OCI-LY1 (cell line): ENCODE results near the gene FBXO10.

Experiments used
- H2AFZ ChIP-seq: fragments of 200-600 bp; sonication (generic), shearing (Covaris generic); 2 replicates; pipeline ENCODE4 v1.6.0; 2014; ENCODE audit warnings: antibody characterized with exemption, mild to moderate bottlenecking, low read length
- H3F3A ChIP-seq: fragments of 200-600 bp; sonication (generic), shearing (Covaris generic); 2 replicates; pipeline ENCODE4 v1.6.0; 2014; ENCODE audit warnings: mild to moderate bottlenecking, antibody characterized with exemption, low read length, moderate library complexity; ENCODE audit not compliant: insufficient read depth
- H3K27ac ChIP-seq: fragments of 200-600 bp; sonication (generic); 2 replicates; pipeline ENCODE4 v1.5.1; 2014; ENCODE audit warnings: low read length, mixed run types, mild to moderate bottlenecking, low read depth; ENCODE audit not compliant: poor library complexity, severe bottlenecking
- H3K27me3 ChIP-seq: fragments of 200-600 bp; sonication (generic); 2 replicates; pipeline ENCODE4 v1.6.0; 2014; ENCODE audit warnings: antibody characterized with exemption, mild to moderate bottlenecking, low read length, moderate library complexity; ENCODE audit not compliant: insufficient read depth
- H3K36me3 ChIP-seq: fragments of 200-600 bp; sonication (generic); 2 replicates; pipeline ENCODE4 v1.6.1; 2014; ENCODE audit warnings: mild to moderate bottlenecking, antibody characterized with exemption, low read length, moderate library complexity, mixed read lengths; ENCODE audit not compliant: insufficient read depth
- H3K4me1 ChIP-seq: fragments of 200-600 bp; sonication (generic); 2 replicates; pipeline ENCODE4 v1.5.1; 2014; ENCODE audit warnings: mild to moderate bottlenecking, low read length, moderate library complexity; ENCODE audit not compliant: insufficient read depth, severe bottlenecking
- H3K4me2 ChIP-seq: fragments of 200-600 bp; sonication (generic), shearing (Covaris generic); 2 replicates; pipeline ENCODE4 v1.6.1; 2014; ENCODE audit warnings: low read length
- H3K4me3 ChIP-seq: fragments of 200-600 bp; sonication (generic); 2 replicates; pipeline ENCODE4 v1.5.1; 2014; ENCODE audit warnings: low read length, low read depth, mild to moderate bottlenecking, mixed read lengths; ENCODE audit not compliant: poor library complexity, severe bottlenecking
- H3K79me2 ChIP-seq: fragments of 200-600 bp; shearing (Covaris generic); 2 replicates; pipeline ENCODE4 v1.6.1; 2016; ENCODE audit warnings: mixed run types, low read length, mixed read lengths; ENCODE audit not compliant: insufficient read depth
- H3K9ac ChIP-seq: fragments of 200-600 bp; sonication (generic), shearing (Covaris generic); 2 replicates; pipeline ENCODE4 v1.6.1; 2014; ENCODE audit warnings: mild to moderate bottlenecking, low read length, mixed read lengths
- H3K9me2 ChIP-seq: fragments of 200-600 bp; sonication (generic), shearing (Covaris generic); 2 replicates; pipeline ENCODE4 v1.6.1; 2014; ENCODE audit warnings: low read depth, mild to moderate bottlenecking, low read length, mixed read lengths
- H3K9me3 ChIP-seq: fragments of 200-600 bp; shearing (Covaris generic); 2 replicates; pipeline ENCODE4 v1.6.1; 2014; ENCODE audit warnings: low read length, mixed read lengths
- H4K20me1 ChIP-seq: fragments of 200-600 bp; sonication (generic), shearing (Covaris generic); 2 replicates; pipeline ENCODE4 v1.6.0; 2016; ENCODE audit warnings: mild to moderate bottlenecking, low read length; ENCODE audit not compliant: insufficient read depth
- EZH2 ChIP-seq: fragments of 200-600 bp; sonication (generic), shearing (Covaris generic); IDR thresholded peaks from 2 replicates; pipeline ENCODE4 v1.8.0; 2017; ENCODE audit warnings: borderline replicate concordance, mixed run types, mild to moderate bottlenecking, antibody characterized with exemption, low read length, moderate library complexity, mixed read lengths
- TF ChIP-seq, protein P1 (sequence below): fragments of 200-600 bp; sonication (generic), shearing (Covaris generic); IDR thresholded peaks from 2 replicates; pipeline ENCODE4 v1.5.1; 2017; ENCODE audit warnings: mild to moderate bottlenecking, antibody characterized with exemption, low read length, moderate library complexity, mixed read lengths

FBXO10 gene

DNA sequence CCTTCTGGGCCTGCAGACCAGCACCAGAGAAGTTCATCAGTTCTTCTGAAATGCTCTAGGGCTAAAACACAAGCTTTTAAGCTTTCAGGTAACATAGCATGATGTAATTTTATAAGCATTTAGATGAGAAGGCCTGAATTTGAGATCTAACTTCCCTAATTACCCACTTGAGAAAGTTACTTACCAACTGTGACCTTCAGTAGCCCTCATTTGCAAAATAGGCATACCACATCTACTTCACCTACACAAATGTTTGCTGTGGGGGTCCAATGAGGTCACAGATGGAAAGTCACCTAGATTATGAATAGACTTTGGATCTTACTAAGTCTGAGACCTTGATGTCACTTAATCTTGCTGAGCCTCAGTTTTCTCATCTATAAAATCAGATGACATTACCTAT is 36.5 kb downstream of the FBXO10 start:
- TF ChIP-seq, protein P1, sequence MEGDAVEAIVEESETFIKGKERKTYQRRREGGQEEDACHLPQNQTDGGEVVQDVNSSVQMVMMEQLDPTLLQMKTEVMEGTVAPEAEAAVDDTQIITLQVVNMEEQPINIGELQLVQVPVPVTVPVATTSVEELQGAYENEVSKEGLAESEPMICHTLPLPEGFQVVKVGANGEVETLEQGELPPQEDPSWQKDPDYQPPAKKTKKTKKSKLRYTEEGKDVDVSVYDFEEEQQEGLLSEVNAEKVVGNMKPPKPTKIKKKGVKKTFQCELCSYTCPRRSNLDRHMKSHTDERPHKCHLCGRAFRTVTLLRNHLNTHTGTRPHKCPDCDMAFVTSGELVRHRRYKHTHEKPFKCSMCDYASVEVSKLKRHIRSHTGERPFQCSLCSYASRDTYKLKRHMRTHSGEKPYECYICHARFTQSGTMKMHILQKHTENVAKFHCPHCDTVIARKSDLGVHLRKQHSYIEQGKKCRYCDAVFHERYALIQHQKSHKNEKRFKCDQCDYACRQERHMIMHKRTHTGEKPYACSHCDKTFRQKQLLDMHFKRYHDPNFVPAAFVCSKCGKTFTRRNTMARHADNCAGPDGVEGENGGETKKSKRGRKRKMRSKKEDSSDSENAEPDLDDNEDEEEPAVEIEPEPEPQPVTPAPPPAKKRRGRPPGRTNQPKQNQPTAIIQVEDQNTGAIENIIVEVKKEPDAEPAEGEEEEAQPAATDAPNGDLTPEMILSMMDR: no peak
- no peak for TF ChIP-seq EZH2
- Histone ChIP-seq H3K36me3 (peaks cover 57% of the 10 kb centered on the region), H3K27ac (peak overlapping the region; percentile 22), H3K27me3 (no peaks in the 10 kb centered on the region), H3K9me2 (no peaks in the 10 kb centered on the region), H3K9ac (no peak overlapping the region), H3K4me1 (no peaks in the 10 kb centered on the region), H3K4me2 (no peak overlapping the region), H3K79me2 (no peaks in the 10 kb centered on the region), H3K9me3 (no peaks in the 10 kb centered on the region), H3F3A (no peaks in the 10 kb centered on the region), H3K4me3 (no peak overlapping the region), H4K20me1 (no peaks in the 10 kb centered on the region), H2AFZ (no peak overlapping the region)

DNA sequence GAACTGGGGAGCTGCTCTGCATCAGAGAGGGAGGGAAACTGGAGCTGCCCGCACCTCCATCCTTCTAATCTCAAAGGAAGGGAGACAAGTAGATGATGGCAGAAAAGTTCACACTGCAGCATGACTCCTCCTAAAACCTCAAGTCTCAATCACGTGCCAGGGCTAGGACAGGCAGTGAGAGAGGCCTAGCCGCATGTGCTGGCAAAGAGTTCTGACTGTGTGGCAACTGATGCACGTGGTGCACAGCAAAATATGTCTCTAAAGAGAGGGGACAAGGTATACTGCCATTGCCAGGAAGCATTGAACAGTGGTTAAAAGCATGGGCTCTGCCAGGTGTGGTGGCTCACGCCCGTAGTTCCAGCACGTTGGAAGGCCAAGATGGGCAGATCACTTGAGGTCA is 38.1 kb downstream of the FBXO10 start:
- H4K20me1 ChIP-seq: no peaks in the 10 kb centered on the region
- no peaks in the 10 kb centered on the region for H3K79me2 ChIP-seq
- H3K4me2 ChIP-seq: no peak overlapping the region
- TF ChIP-seq, protein P1: no peak
- TF ChIP-seq EZH2: no peak
- H3K4me1 ChIP-seq: no peaks in the 10 kb centered on the region
- no peak overlapping the region for H2AFZ ChIP-seq
- H3F3A ChIP-seq: no peaks in the 10 kb centered on the region
- H3K9ac ChIP-seq: no peak overlapping the region
- no peak overlapping the region for H3K4me3 ChIP-seq
- no peak overlapping the region for H3K27ac ChIP-seq
- H3K36me3 ChIP-seq: peaks cover 57% of the 10 kb centered on the region
- H3K27me3 ChIP-seq: no peaks in the 10 kb centered on the region
- H3K9me2 ChIP-seq: no peaks in the 10 kb centered on the region
- no peaks in the 10 kb centered on the region for H3K9me3 ChIP-seq

DNA sequence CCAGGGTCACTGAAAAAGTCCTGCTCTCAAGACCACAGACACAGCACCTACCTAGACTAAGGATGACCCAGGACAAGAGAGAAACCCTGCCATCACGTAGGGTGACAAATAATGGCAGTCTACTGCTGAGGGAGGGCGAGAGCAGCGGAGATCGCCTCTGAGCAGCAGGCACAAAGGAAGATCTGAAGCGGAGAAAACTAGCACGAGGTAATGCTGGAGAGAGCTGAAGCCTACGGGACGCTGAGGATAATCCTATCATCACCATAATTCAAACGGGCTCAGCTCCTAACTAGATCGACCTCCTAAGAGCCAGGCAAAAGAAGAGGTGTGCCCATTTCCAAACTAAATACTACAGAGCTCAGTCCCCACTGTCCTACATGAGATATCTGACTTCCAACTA is 41.3 kb downstream of the FBXO10 start:
- Histone ChIP-seq H3K9ac (no peak overlapping the region), H3K9me2 (no peaks in the 10 kb centered on the region), H3K36me3 (peaks cover 47% of the 10 kb centered on the region), H3K4me2 (no peak overlapping the region), H2AFZ (no peak overlapping the region), H3K79me2 (no peaks in the 10 kb centered on the region), H3K9me3 (no peaks in the 10 kb centered on the region), H3F3A (no peaks in the 10 kb centered on the region), H4K20me1 (no peaks in the 10 kb centered on the region), H3K27ac (peak overlapping the region; percentile 66), H3K27me3 (no peaks in the 10 kb centered on the region), H3K4me1 (peaks cover 29% of the 10 kb centered on the region), H3K4me3 (no peak overlapping the region)
- TF ChIP-seq, protein P1: no peak
- TF ChIP-seq EZH2: no peak
